IMR-90 (cell line): ENCODE results near the gene CAMK2B. TPM values are rescaled to one million over a fixed set of nuclear protein-coding genes. Genes with fewer than 3 reads are reported as not detected.

Experiments used
- ATAC-seq: fragments of 200-7000 bp; cut with Tn5 transposase; 2 replicates; pipeline ENCODE4 v1.9.1; 2020; ENCODE audit warnings: low read depth, mild to moderate bottlenecking, moderate library complexity
- BruUV-seq: library from RNA; stranded (reverse); fragments of 400-500 nt; replicated peaks from 2 replicates; lab custom pipeline; 2021; lab: Mats Ljungman, UMichigan
- CTCF ChIA-PET: fragments of 300-600 bp; formaldehyde crosslinking; extraction: SDS; loops from one replicate; lab custom pipeline; 2021; ENCODE audit warnings: antibody characterized with exemption; lab: Yijun Ruan, JAX
- POLR2A ChIA-PET: fragments of 300-600 bp; sonication (Branson Sonifier 250); formaldehyde crosslinking; loops from one replicate; lab custom pipeline; 2022; ENCODE audit warnings: antibody characterized with exemption; ENCODE audit not compliant: unreplicated experiment; lab: Charles Lee
- DNase-seq: peaks from one replicate; pipeline ENCODE4 v3.0.0; 2013
- H2AFZ ChIP-seq: replicated peaks from 2 replicates; pipeline ENCODE3; 2013; ENCODE audit warnings: low read length, mild to moderate bottlenecking; ENCODE audit not compliant: poor library complexity
- H2AK5ac ChIP-seq: 2 replicates; pipeline ENCODE4 v1.6.1; 2013; ENCODE audit warnings: low read depth, low read length, inconsistent platforms
- H2AK9ac ChIP-seq: replicated peaks from 2 replicates; pipeline ENCODE3; 2013; ENCODE audit warnings: mild to moderate bottlenecking, low read depth, low read length, moderate library complexity; ENCODE audit not compliant: poor library complexity
- H2BK120ac ChIP-seq: 2 replicates; pipeline ENCODE4 v1.6.1; 2013; ENCODE audit warnings: low read depth, low read length, inconsistent platforms
- H2BK15ac ChIP-seq: 3 replicates; pipeline ENCODE4 v1.6.1; 2013; ENCODE audit warnings: low read depth, low read length, inconsistent platforms
- H2BK20ac ChIP-seq: 2 replicates; pipeline ENCODE4 v1.6.1; 2013; ENCODE audit warnings: low read depth, mild to moderate bottlenecking, inconsistent platforms, low read length, moderate library complexity
- H2BK5ac ChIP-seq: 2 replicates; pipeline ENCODE4 v1.6.1; 2013; ENCODE audit warnings: mild to moderate bottlenecking, low read depth, low read length, inconsistent platforms; ENCODE audit not compliant: poor library complexity, severe bottlenecking
- H3K14ac ChIP-seq: replicated peaks from 2 replicates; pipeline ENCODE4 v1.6.1; 2013; ENCODE audit warnings: low read depth, low read length, inconsistent platforms
- H3K18ac ChIP-seq: 2 replicates; pipeline ENCODE4 v1.6.1; 2013; ENCODE audit warnings: low read depth, low read length, control low read depth
- H3K23ac ChIP-seq: 2 replicates; pipeline ENCODE4 v1.6.1; 2013; ENCODE audit warnings: low read depth, low read length, inconsistent platforms
- H3K27ac ChIP-seq: 2 replicates; pipeline ENCODE4 v1.5.1; 2013; ENCODE audit warnings: mild to moderate bottlenecking, control low read depth, low read length; ENCODE audit not compliant: insufficient read depth
- H3K27me3 ChIP-seq: 2 replicates; pipeline ENCODE4 v1.6.1; 2013; ENCODE audit warnings: low read length; ENCODE audit not compliant: control insufficient read depth, insufficient read depth
- H3K36me3 ChIP-seq: 2 replicates; pipeline ENCODE4 v1.6.1; 2013; ENCODE audit warnings: low read length, mixed read lengths; ENCODE audit not compliant: control insufficient read depth, insufficient read depth
- H3K4ac ChIP-seq: 2 replicates; pipeline ENCODE4 v1.6.1; 2013; ENCODE audit warnings: low read depth, low read length, inconsistent platforms
- H3K4me1 ChIP-seq: 2 replicates; pipeline ENCODE4 v1.6.1; 2013; ENCODE audit warnings: low read length, mixed read lengths; ENCODE audit not compliant: control insufficient read depth, insufficient read depth
- H3K4me2 ChIP-seq: 2 replicates; pipeline ENCODE4 v1.6.1; 2013; ENCODE audit warnings: low read depth, mild to moderate bottlenecking, control low read depth, low read length, moderate library complexity
- H3K4me3 ChIP-seq: 2 replicates; pipeline ENCODE4 v1.5.1; 2013; ENCODE audit warnings: low read depth, mild to moderate bottlenecking, control low read depth, low read length, moderate library complexity; ENCODE audit not compliant: insufficient read depth
- H3K56ac ChIP-seq: 2 replicates; pipeline ENCODE4 v1.6.1; 2013; ENCODE audit warnings: low read length, inconsistent platforms; ENCODE audit not compliant: insufficient read depth; ENCODE audit errors: extremely low read depth
- H3K79me1 ChIP-seq, 2 experiments: 2 replicates each; pipeline ENCODE4 v1.6.1; 2013; ENCODE audit warnings: low read length in 2 of 2, inconsistent platforms in 1 of 2, low read depth in 1 of 2
- H3K9ac ChIP-seq: 2 replicates; pipeline ENCODE4 v1.6.1; 2013; ENCODE audit warnings: low read depth, low read length, control low read depth
- H3K9me1 ChIP-seq: 2 replicates; pipeline ENCODE4 v1.6.1; 2013; ENCODE audit warnings: low read length, inconsistent platforms; ENCODE audit not compliant: insufficient read depth
- H3K9me3 ChIP-seq: 2 replicates; pipeline ENCODE4 v1.6.1; 2013; ENCODE audit warnings: low read length; ENCODE audit not compliant: control insufficient read depth, insufficient read depth
- H4K20me1 ChIP-seq: 2 replicates; pipeline ENCODE4 v1.6.1; 2013; ENCODE audit warnings: low read length, inconsistent platforms; ENCODE audit not compliant: insufficient read depth
- H4K5ac ChIP-seq: 2 replicates; pipeline ENCODE4 v1.6.1; 2013; ENCODE audit warnings: mild to moderate bottlenecking, low read depth, low read length, control low read depth
- H4K8ac ChIP-seq, 2 experiments: 2 replicates each; pipeline ENCODE4 v1.6.1; 2013; ENCODE audit warnings: low read depth in 2 of 2, low read length in 2 of 2, control low read depth in 1 of 2, inconsistent platforms in 1 of 2
- H4K91ac ChIP-seq: 2 replicates; pipeline ENCODE4 v1.6.1; 2013; ENCODE audit warnings: low read depth, low read length, inconsistent platforms; ENCODE audit not compliant: insufficient read depth
- CHD1 ChIP-seq: IDR thresholded peaks from 2 replicates; pipeline ENCODE4 v1.6.1; 2012; ENCODE audit warnings: low read depth, low read length, improper control_type of control experiment
- FOS ChIP-seq: fragments of 150-350 bp; IDR thresholded peaks from 2 replicates; pipeline ENCODE4 v1.6.1; 2016; ENCODE audit warnings: low read depth, low read length
- MAFK ChIP-seq: IDR thresholded peaks from 2 replicates; pipeline ENCODE4 v1.6.1; 2012; ENCODE audit warnings: low read depth, low read length, improper control_type of control experiment
- MAZ ChIP-seq: IDR thresholded peaks from 2 replicates; pipeline ENCODE4 v1.6.1; 2012; ENCODE audit warnings: low read depth, mild to moderate bottlenecking, low read length, improper control_type of control experiment, moderate library complexity, borderline replicate concordance
- NFE2L2 ChIP-seq: fragments of 150-350 bp; IDR thresholded peaks from 2 replicates; pipeline ENCODE4 v1.6.1; 2016; ENCODE audit warnings: low read depth, mild to moderate bottlenecking, low read length
- POLR2A ChIP-seq: IDR thresholded peaks from 2 replicates; pipeline ENCODE4 v1.6.1; 2012; ENCODE audit warnings: mild to moderate bottlenecking, low read depth, low read length
- RAD21 ChIP-seq: IDR thresholded peaks from 2 replicates; pipeline ENCODE4 v1.6.1; 2012; ENCODE audit warnings: low read length, improper control_type of control experiment
- RCOR1 ChIP-seq: IDR thresholded peaks from 2 replicates; pipeline ENCODE4 v1.6.1; 2012; ENCODE audit warnings: mild to moderate bottlenecking, low read length, improper control_type of control experiment; ENCODE audit not compliant: insufficient replicate concordance
- RFX5 ChIP-seq: IDR thresholded peaks from 2 replicates; pipeline ENCODE4 v1.8.0; 2012; ENCODE audit warnings: low read depth, mild to moderate bottlenecking, low read length, moderate library complexity
- WGBS, 2 experiments: methylation state at CpG; one replicate each; pipeline versions ENCODE4 v1.1.5 to v1.1.7; 2013; ENCODE audit warnings: missing lambda C conversion rate in 2 of 2; ENCODE audit not compliant: insufficient read length in 1 of 2; ENCODE audit errors: extremely low coverage in 2 of 2; 5-methylcytosine and 5-hydroxymethylcytosine counted together
- dilution Hi-C: fragments of 300-500 bp; cut with HindIII; formaldehyde crosslinking; loops from one replicate; pipeline ENCODE4 v1.14.3; 2018; ENCODE audit warnings: low sequenced_read_pairs; ENCODE audit not compliant: unreplicated experiment
- in situ Hi-C: fragments of 300-500 bp; cut with MboI; formaldehyde crosslinking; loops from 3 replicates; pipeline ENCODE4 v1.14.3; 2019; ENCODE audit warnings: low sequenced_read_pairs, inconsistent platforms, mixed read lengths
- intact Hi-C: fragments of 100-400 bp; cut with micrococcal nuclease; formaldehyde crosslinking; loops from 2 replicates; pipeline ENCODE4 v1.10.0; 2022
- polyA plus RNA-seq, 3 experiments: library from polyadenylated mRNA; depleted of rRNA; stranded (reverse); fragments of >200 nt; gene quantifications; 2 replicates each; pipeline ENCODE4 v1.2.3, GENCODE V29; 2012; ENCODE audit warnings: low replicate concordance in 1 of 3
- total RNA-seq: library from RNA; depleted of rRNA; stranded (reverse); fragments of >200 nt; gene quantifications from 2 replicates; pipeline ENCODE4 v1.2.3, GENCODE V29; 2012
- TF ChIP-seq, protein P1 (sequence below): fragments of 150-350 bp; IDR thresholded peaks from 2 replicates; pipeline ENCODE4 v1.6.1; 2017; ENCODE audit warnings: mild to moderate bottlenecking, antibody characterized with exemption, low read length, low read depth
- TF ChIP-seq, protein P2 (sequence below): fragments of 150-350 bp; IDR thresholded peaks from 2 replicates; pipeline ENCODE4 v1.6.1; 2016; ENCODE audit warnings: low read depth, mild to moderate bottlenecking, low read length, moderate library complexity, borderline replicate concordance

CAMK2B gene
- total and polyA plus RNA-seq, 2 of the 4 experiments (the other 2 are of a cell fraction): 0.18 to 0.36 TPM

DNA sequence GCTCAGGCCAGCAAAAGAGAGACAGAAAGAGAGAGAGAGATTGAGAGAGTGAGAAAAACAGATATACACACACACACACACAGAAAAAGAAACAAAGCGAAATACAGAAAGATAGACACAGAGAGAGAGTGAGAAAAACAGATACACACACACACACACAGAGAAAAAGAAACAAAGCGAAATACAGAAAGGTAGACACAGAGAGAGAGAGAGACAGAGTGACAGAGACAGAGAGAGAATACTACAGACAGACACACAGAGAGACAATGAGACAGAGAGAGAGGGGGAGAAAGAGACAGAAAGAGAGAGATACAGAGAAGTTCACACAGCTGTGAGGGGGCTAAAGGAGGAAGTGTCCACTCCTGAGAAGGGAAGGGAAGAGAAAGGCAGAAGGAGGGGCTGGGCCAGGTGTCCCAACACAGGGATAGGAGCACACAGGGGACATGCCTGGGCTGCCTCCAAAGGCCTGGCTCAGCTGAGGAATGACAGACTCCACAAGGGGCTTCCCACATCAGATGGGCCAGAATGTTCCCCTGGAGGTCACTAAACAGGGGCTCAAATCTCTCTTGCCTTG is 140.4 kb downstream of the CAMK2B start:
- Histone ChIP-seq H4K8ac (peak overlapping the region; percentile 16 to 79; a peak in 2 of 4 replicates), H3K9me3 (peaks cover 18% of the 10 kb centered on the region), H4K91ac (peak overlapping the region; percentile 55), H3K4ac (peak overlapping the region; percentile 34), H2AK9ac (peak overlapping the region; percentile 74), H3K4me2 (peak overlapping the region; percentile 22; the same call in 1 of the 2 replicates), H3K4me1 (peaks cover 2% of the 10 kb centered on the region), H3K18ac (no peak overlapping the region), H3K79me1 (no peaks in the 10 kb centered on the region; a peak in 1 of 4 replicates), H3K4me3 (no peak overlapping the region), H3K9me1 (no peaks in the 10 kb centered on the region), H2AFZ (peak overlapping the region; percentile 79), H3K36me3 (no peaks in the 10 kb centered on the region), H3K14ac (peak overlapping the region; percentile 78), H2BK15ac (peak overlapping the region; percentile 90), H2AK5ac (peak overlapping the region; percentile 67; the same call in 1 of the 2 replicates), H2BK20ac (peak overlapping the region; percentile 78; the same call in 1 of the 2 replicates), H4K5ac (no peak overlapping the region), H2BK5ac (peak overlapping the region; percentile 30), H3K27ac (peak overlapping the region; percentile 17; the same call in 1 of the 2 replicates), H3K23ac (peak overlapping the region; percentile 2; the same call in 1 of the 2 replicates), H3K27me3 (peaks cover 18% of the 10 kb centered on the region), H3K56ac (no peak overlapping the region), H4K20me1 (no peaks in the 10 kb centered on the region), H3K9ac (no peak overlapping the region; the same call in 1 of the 2 replicates), H2BK120ac (peak overlapping the region; percentile 28; the same call in 1 of the 2 replicates)
- ChIA-PET CTCF (interaction anchor here (0.7 to 0.9 kb wide), 2 partner anchors 12 to 15 kb away, joined by 3 read pairs; no protein-coding TSS in a partner anchor), POLR2A (no interaction called here)
- in situ Hi-C loops: no loop called here
- TF ChIP-seq MAZ (no peak), FOS (no peak), CHD1 (no peak), RFX5 (no peak), RCOR1 (no peak), RAD21 (no peak), POLR2A (no peak), MAFK (no peak), NFE2L2 (no peak)
- TF ChIP-seq, protein P1, sequence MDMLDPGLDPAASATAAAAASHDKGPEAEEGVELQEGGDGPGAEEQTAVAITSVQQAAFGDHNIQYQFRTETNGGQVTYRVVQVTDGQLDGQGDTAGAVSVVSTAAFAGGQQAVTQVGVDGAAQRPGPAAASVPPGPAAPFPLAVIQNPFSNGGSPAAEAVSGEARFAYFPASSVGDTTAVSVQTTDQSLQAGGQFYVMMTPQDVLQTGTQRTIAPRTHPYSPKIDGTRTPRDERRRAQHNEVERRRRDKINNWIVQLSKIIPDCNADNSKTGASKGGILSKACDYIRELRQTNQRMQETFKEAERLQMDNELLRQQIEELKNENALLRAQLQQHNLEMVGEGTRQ: no peak
- TF ChIP-seq, protein P2, sequence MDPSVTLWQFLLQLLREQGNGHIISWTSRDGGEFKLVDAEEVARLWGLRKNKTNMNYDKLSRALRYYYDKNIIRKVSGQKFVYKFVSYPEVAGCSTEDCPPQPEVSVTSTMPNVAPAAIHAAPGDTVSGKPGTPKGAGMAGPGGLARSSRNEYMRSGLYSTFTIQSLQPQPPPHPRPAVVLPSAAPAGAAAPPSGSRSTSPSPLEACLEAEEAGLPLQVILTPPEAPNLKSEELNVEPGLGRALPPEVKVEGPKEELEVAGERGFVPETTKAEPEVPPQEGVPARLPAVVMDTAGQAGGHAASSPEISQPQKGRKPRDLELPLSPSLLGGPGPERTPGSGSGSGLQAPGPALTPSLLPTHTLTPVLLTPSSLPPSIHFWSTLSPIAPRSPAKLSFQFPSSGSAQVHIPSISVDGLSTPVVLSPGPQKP: no peak
- ATAC-seq (peak; percentile 38), DNase-seq (no peak)
- no TSS peak for BruUV-seq
- WGBS, 2 experiments: no CpG with 5 or more reads among the region's 2 CpGs
- intact Hi-C loops: no loop called here
- dilution Hi-C loops: no loop called here
